GM23338 (cell line): ENCODE results near the gene MLEC. TPM values are rescaled to one million over a fixed set of nuclear protein-coding genes. Genes with fewer than 3 reads are reported as not detected.

Source experiments
- polyA plus RNA-seq: library from polyadenylated mRNA; unstranded; fragments of >200 nt; fragmentation: Nextera tagmentation; extraction: Ambion mirVana; gene quantifications from 2 replicates; pipeline ENCODE4 v1.2.1, GENCODE V29; 2016
- total RNA-seq: library from RNA; depleted of rRNA; stranded (reverse); fragments of >200 nt; shearing (Covaris generic); gene quantifications from 2 replicates; pipeline ENCODE4 v1.2.3, GENCODE V29; 2014
- TF ChIP-seq, protein P1 (sequence below): fragments of 250-450 bp; sonication (Bioruptor Pico); IDR thresholded peaks from 2 replicates; pipeline ENCODE4 v1.5.0; 2020; ENCODE audit warnings: mild to moderate bottlenecking, moderate library complexity
- TF ChIP-seq, protein P2 (sequence below): IDR thresholded peaks from one replicate; pipeline ENCODE4 v1.6.1; 2018; ENCODE audit warnings: antibody characterized with exemption; ENCODE audit not compliant: unreplicated experiment
- TF ChIP-seq, protein P3 (sequence below): IDR thresholded peaks from 2 replicates; pipeline ENCODE4 v1.6.1; 2016; ENCODE audit warnings: antibody characterized with exemption

The MLEC gene
- total and polyA plus RNA-seq, 2 experiments from 2014 or later, result 225 to 264 TPM

GRCh38 chr12:120741476-120742421 lies 54.8 kb downstream of the MLEC start (continued):
- TF ChIP-seq, protein P1, sequence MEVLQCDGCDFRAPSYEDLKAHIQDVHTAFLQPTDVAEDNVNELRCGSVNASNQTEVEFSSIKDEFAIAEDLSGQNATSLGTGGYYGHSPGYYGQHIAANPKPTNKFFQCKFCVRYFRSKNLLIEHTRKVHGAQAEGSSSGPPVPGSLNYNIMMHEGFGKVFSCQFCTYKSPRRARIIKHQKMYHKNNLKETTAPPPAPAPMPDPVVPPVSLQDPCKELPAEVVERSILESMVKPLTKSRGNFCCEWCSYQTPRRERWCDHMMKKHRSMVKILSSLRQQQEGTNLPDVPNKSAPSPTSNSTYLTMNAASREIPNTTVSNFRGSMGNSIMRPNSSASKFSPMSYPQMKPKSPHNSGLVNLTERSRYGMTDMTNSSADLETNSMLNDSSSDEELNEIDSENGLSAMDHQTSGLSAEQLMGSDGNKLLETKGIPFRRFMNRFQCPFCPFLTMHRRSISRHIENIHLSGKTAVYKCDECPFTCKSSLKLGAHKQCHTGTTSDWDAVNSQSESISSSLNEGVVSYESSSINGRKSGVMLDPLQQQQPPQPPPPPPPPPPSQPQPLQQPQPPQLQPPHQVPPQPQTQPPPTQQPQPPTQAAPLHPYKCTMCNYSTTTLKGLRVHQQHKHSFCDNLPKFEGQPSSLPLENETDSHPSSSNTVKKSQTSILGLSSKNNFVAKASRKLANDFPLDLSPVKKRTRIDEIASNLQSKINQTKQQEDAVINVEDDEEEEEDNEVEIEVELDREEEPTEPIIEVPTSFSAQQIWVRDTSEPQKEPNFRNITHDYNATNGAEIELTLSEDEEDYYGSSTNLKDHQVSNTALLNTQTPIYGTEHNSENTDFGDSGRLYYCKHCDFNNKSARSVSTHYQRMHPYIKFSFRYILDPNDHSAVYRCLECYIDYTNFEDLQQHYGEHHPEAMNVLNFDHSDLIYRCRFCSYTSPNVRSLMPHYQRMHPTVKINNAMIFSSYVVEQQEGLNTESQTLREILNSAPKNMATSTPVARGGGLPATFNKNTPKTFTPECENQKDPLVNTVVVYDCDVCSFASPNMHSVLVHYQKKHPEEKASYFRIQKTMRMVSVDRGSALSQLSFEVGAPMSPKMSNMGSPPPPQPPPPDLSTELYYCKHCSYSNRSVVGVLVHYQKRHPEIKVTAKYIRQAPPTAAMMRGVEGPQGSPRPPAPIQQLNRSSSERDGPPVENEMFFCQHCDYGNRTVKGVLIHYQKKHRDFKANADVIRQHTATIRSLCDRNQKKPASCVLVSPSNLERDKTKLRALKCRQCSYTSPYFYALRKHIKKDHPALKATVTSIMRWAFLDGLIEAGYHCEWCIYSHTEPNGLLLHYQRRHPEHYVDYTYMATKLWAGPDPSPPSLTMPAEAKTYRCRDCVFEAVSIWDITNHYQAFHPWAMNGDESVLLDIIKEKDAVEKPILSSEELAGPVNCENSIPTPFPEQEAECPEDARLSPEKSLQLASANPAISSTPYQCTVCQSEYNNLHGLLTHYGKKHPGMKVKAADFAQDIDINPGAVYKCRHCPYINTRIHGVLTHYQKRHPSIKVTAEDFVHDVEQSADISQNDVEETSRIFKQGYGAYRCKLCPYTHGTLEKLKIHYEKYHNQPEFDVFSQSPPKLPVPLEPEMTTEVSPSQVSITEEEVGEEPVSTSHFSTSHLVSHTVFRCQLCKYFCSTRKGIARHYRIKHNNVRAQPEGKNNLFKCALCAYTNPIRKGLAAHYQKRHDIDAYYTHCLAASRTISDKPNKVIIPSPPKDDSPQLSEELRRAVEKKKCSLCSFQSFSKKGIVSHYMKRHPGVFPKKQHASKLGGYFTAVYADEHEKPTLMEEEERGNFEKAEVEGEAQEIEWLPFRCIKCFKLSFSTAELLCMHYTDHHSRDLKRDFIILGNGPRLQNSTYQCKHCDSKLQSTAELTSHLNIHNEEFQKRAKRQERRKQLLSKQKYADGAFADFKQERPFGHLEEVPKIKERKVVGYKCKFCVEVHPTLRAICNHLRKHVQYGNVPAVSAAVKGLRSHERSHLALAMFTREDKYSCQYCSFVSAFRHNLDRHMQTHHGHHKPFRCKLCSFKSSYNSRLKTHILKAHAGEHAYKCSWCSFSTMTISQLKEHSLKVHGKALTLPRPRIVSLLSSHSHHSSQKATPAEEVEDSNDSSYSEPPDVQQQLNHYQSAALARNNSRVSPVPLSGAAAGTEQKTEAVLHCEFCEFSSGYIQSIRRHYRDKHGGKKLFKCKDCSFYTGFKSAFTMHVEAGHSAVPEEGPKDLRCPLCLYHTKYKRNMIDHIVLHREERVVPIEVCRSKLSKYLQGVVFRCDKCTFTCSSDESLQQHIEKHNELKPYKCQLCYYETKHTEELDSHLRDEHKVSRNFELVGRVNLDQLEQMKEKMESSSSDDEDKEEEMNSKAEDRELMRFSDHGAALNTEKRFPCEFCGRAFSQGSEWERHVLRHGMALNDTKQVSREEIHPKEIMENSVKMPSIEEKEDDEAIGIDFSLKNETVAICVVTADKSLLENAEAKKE (CRISPR knock-in tag), result no peak
- TF ChIP-seq, protein P2, sequence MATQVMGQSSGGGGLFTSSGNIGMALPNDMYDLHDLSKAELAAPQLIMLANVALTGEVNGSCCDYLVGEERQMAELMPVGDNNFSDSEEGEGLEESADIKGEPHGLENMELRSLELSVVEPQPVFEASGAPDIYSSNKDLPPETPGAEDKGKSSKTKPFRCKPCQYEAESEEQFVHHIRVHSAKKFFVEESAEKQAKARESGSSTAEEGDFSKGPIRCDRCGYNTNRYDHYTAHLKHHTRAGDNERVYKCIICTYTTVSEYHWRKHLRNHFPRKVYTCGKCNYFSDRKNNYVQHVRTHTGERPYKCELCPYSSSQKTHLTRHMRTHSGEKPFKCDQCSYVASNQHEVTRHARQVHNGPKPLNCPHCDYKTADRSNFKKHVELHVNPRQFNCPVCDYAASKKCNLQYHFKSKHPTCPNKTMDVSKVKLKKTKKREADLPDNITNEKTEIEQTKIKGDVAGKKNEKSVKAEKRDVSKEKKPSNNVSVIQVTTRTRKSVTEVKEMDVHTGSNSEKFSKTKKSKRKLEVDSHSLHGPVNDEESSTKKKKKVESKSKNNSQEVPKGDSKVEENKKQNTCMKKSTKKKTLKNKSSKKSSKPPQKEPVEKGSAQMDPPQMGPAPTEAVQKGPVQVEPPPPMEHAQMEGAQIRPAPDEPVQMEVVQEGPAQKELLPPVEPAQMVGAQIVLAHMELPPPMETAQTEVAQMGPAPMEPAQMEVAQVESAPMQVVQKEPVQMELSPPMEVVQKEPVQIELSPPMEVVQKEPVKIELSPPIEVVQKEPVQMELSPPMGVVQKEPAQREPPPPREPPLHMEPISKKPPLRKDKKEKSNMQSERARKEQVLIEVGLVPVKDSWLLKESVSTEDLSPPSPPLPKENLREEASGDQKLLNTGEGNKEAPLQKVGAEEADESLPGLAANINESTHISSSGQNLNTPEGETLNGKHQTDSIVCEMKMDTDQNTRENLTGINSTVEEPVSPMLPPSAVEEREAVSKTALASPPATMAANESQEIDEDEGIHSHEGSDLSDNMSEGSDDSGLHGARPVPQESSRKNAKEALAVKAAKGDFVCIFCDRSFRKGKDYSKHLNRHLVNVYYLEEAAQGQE, result no peak
- TF ChIP-seq, protein P3, sequence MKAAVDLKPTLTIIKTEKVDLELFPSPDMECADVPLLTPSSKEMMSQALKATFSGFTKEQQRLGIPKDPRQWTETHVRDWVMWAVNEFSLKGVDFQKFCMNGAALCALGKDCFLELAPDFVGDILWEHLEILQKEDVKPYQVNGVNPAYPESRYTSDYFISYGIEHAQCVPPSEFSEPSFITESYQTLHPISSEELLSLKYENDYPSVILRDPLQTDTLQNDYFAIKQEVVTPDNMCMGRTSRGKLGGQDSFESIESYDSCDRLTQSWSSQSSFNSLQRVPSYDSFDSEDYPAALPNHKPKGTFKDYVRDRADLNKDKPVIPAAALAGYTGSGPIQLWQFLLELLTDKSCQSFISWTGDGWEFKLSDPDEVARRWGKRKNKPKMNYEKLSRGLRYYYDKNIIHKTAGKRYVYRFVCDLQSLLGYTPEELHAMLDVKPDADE, result no peak
